ENCODE results near the gene PLEKHG4.

DNA sequence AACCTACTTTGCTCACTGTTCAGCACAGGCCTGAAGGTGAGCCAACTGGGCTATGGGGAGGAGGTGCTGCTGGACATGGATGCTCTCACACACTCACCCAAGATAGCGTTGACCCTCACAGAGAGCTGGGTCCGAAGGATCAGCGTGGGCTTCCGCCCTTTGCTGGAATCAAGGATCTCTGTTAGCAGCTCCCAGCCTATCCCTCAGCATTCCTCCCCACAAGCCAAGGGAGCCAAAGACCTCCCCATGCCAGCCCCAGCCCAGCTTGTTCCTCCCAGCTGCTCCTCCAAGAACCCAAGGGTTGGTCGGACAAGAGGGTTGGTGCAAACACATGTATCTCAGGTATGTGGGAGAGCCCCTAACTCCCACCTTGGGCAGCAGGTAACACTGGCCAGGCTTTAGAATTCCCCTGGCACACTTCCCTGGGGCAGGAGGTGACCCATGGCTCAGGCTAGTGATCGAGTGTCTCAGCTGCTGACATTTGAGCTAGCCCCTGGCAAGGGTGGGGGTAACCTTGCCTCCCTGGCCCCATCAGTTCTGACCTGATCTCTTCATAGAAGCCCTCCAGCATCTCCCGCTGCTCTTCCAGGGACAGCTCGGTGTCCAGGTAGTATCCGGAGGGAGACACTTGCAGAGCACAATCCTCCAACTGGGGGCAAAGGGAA, 40.4 kb upstream of the PLEKHG4 start:
- TF ChIP-seq, protein P1, sequence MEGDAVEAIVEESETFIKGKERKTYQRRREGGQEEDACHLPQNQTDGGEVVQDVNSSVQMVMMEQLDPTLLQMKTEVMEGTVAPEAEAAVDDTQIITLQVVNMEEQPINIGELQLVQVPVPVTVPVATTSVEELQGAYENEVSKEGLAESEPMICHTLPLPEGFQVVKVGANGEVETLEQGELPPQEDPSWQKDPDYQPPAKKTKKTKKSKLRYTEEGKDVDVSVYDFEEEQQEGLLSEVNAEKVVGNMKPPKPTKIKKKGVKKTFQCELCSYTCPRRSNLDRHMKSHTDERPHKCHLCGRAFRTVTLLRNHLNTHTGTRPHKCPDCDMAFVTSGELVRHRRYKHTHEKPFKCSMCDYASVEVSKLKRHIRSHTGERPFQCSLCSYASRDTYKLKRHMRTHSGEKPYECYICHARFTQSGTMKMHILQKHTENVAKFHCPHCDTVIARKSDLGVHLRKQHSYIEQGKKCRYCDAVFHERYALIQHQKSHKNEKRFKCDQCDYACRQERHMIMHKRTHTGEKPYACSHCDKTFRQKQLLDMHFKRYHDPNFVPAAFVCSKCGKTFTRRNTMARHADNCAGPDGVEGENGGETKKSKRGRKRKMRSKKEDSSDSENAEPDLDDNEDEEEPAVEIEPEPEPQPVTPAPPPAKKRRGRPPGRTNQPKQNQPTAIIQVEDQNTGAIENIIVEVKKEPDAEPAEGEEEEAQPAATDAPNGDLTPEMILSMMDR (IDR thresholded peaks at IDR 0.05 in 2 of 3, conservative IDR thresholded peaks at IDR 0.05 in 1 of 3; ENCODE audit: borderline replicate concordance in 1 of 3, insufficient read depth in 1 of 3, low read depth in 2 of 3, low read length in 2 of 3) = no peak
- TF ChIP-seq POLR2A (IDR thresholded peaks at IDR 0.05; ENCODE audit: borderline replicate concordance, extremely low read depth, insufficient read depth, insufficient read length) (no peak), CEBPB (IDR thresholded peaks at IDR 0.05; ENCODE audit: low read depth) (no peak), POLR2AphosphoS5 (IDR thresholded peaks at IDR 0.05; ENCODE audit: low read depth, low read length) (no peak), JUND (IDR thresholded peaks at IDR 0.05) (no peak), EZH2 (IDR thresholded peaks at IDR 0.05) (no peak), ZNF274 (IDR thresholded peaks at IDR 0.05; ENCODE audit: low read depth, low read length) (no peak), YY1 (IDR thresholded peaks at IDR 0.05; ENCODE audit: extremely low read depth, insufficient replicate concordance, low read depth, low read length) (no peak), EZH2phosphoT487 (IDR thresholded peaks at IDR 0.05; ENCODE audit: borderline replicate concordance) (no peak), SIN3A (IDR thresholded peaks at IDR 0.05; ENCODE audit: low read depth) (no peak)
- TF ChIP-seq, protein P2, sequence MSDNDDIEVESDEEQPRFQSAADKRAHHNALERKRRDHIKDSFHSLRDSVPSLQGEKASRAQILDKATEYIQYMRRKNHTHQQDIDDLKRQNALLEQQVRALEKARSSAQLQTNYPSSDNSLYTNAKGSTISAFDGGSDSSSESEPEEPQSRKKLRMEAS (IDR thresholded peaks at IDR 0.05) = no peak

Measured in HCT116 (cell line).